Fibroblast of lung (primary cell): ENCODE measurements around the gene ST6GALNAC5. TPM values are rescaled to one million over a fixed set of nuclear protein-coding genes. Genes with fewer than 3 reads are reported as not detected.

Source experiments
- DNase-seq, 2 donors: peaks; one replicate each; pipeline versions ENCODE4 v3.0.0 to v3.0.0-alpha.2; 2010; ENCODE audit warnings: low read depth in 2 of 2
- H2AFZ ChIP-seq: 2 replicates; pipeline ENCODE4 v1.5.1; 2012; ENCODE audit warnings: low read length, control low read depth, inconsistent platforms
- H3K27ac ChIP-seq: 2 replicates; pipeline ENCODE4 v1.5.1; 2011; ENCODE audit warnings: low read length, control low read depth; ENCODE audit not compliant: insufficient read depth
- H3K27me3 ChIP-seq: 2 replicates; pipeline ENCODE4 v1.5.1; 2011; ENCODE audit warnings: mild to moderate bottlenecking, low read length; ENCODE audit not compliant: control insufficient read depth, insufficient read depth
- H3K36me3 ChIP-seq: 2 replicates; pipeline ENCODE4 v1.5.1; 2011; ENCODE audit warnings: low read length; ENCODE audit not compliant: control insufficient read depth, insufficient read depth
- H3K4me1 ChIP-seq: 2 replicates; pipeline ENCODE4 v1.5.1; 2011; ENCODE audit warnings: low read length; ENCODE audit not compliant: control insufficient read depth, insufficient read depth; ENCODE audit errors: extremely low read depth
- H3K4me2 ChIP-seq: 2 replicates; pipeline ENCODE4 v1.5.1; 2011; ENCODE audit warnings: low read length, control low read depth; ENCODE audit not compliant: insufficient read depth; ENCODE audit errors: extremely low read depth
- H3K4me3 ChIP-seq, 4 experiments: fragments of 200-600 bp in 1 of 4; sonication (generic) in 1 of 4; replicated peaks in 1 of 4; 2 replicates each; pipeline ENCODE4 v1.5.1; 2011 to 2016; ENCODE audit warnings: low read length in 4 of 4, low read depth in 3 of 4, mild to moderate bottlenecking in 3 of 4, control low read depth in 2 of 4, inconsistent platforms in 1 of 4, mixed read lengths in 1 of 4; ENCODE audit not compliant: insufficient read depth in 1 of 4; ENCODE audit errors: control extremely low read depth in 1 of 4
- H3K79me2 ChIP-seq: 2 replicates; pipeline ENCODE4 v1.5.1; 2012; ENCODE audit warnings: mild to moderate bottlenecking, low read length, inconsistent platforms; ENCODE audit not compliant: control insufficient read depth, insufficient read depth
- H3K9ac ChIP-seq: 2 replicates; pipeline ENCODE4 v1.5.1; 2011; ENCODE audit warnings: mild to moderate bottlenecking, low read length, control low read depth; ENCODE audit not compliant: insufficient read depth
- H3K9me3 ChIP-seq: 2 replicates; pipeline ENCODE4 v1.5.1; 2012; ENCODE audit warnings: low read depth, low read length; ENCODE audit not compliant: control insufficient read depth, insufficient read depth
- H4K20me1 ChIP-seq: 2 replicates; pipeline ENCODE4 v1.5.1; 2011; ENCODE audit warnings: low read length; ENCODE audit not compliant: control insufficient read depth, insufficient read depth; ENCODE audit errors: extremely low read depth
- EZH2 ChIP-seq: IDR thresholded peaks from 2 replicates; pipeline ENCODE4 v1.5.1; 2012; ENCODE audit warnings: low read length, control low read depth, mild to moderate bottlenecking; ENCODE audit errors: missing control alignments
- polyA plus RNA-seq, 2 donors: library from polyadenylated mRNA; depleted of rRNA in 1 of 2; stranded (reverse) in 1 of 2; unstranded in 1 of 2; fragments of >200 nt; gene quantifications; 2 replicates each; pipeline ENCODE4 v1.2.1, GENCODE V29; 2011 to 2012; ENCODE audit warnings: missing spikeins in 1 of 2
- total RNA-seq: library from RNA; depleted of rRNA; stranded (reverse); fragments of >200 nt; gene quantifications from 2 replicates; pipeline ENCODE4 v1.2.1, GENCODE V29; 2014
- TF ChIP-seq, protein P1 (sequence below), 2 donors: IDR thresholded peaks in 1 of 2; conservative IDR thresholded peaks in 1 of 2; 1 replicate in 1 of 2; 2 replicates in 1 of 2; pipeline ENCODE4 v1.5.1; 2011 to 2012; ENCODE audit warnings: low read length in 2 of 2, control low read depth in 1 of 2, inconsistent platforms in 1 of 2, low read depth in 1 of 2, mild to moderate bottlenecking in 1 of 2

The ST6GALNAC5 gene
- total and polyA plus RNA-seq, 2 donors (not counting 1 experiment from before 2014, with no cell fraction given), result 0.37 to 0.83 TPM

DNA sequence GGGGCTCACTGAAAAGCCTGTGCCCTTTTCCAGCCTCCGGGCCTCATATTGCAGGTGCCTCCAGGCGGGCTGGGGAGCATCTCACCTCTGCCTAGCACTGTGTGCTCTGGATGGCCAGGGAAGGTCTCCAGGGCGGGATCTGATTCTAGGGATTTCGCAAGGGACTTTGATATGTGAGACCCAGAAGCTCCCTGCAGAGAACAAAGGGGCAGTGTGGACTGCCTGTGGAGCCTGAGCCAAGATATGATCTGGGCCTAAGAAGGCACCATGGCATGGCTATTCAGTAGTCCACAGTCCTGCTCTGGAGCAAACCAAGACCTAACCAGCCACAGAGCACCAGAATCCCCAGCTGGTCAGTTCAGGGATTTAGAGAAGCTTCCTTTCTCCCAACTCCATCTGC lies 157.2 kb downstream of the ST6GALNAC5 start:
- Histone ChIP-seq H2AFZ (no peak overlapping the region), H3K27me3 (peaks cover 5% of the 10 kb centered on the region), H3K27ac (no peak overlapping the region), H3K9ac (no peak overlapping the region), H3K4me2 (no peak overlapping the region), H3K4me3 (no peak overlapping the region), H3K9me3 (no peaks in the 10 kb centered on the region), H3K79me2 (no peaks in the 10 kb centered on the region), H4K20me1 (no peaks in the 10 kb centered on the region), H3K36me3 (no peaks in the 10 kb centered on the region), H3K4me1 (no peaks in the 10 kb centered on the region)
- TF ChIP-seq EZH2, result no peak
- TF ChIP-seq, protein P1, sequence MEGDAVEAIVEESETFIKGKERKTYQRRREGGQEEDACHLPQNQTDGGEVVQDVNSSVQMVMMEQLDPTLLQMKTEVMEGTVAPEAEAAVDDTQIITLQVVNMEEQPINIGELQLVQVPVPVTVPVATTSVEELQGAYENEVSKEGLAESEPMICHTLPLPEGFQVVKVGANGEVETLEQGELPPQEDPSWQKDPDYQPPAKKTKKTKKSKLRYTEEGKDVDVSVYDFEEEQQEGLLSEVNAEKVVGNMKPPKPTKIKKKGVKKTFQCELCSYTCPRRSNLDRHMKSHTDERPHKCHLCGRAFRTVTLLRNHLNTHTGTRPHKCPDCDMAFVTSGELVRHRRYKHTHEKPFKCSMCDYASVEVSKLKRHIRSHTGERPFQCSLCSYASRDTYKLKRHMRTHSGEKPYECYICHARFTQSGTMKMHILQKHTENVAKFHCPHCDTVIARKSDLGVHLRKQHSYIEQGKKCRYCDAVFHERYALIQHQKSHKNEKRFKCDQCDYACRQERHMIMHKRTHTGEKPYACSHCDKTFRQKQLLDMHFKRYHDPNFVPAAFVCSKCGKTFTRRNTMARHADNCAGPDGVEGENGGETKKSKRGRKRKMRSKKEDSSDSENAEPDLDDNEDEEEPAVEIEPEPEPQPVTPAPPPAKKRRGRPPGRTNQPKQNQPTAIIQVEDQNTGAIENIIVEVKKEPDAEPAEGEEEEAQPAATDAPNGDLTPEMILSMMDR (conservative IDR thresholded peaks at IDR 0.05 in 1 of 2, IDR thresholded peaks at IDR 0.05 in 1 of 2; ENCODE audit: low read depth in 1 of 2, low read length in 2 of 2), result no peak
- DNase-seq, result no peak

DNA sequence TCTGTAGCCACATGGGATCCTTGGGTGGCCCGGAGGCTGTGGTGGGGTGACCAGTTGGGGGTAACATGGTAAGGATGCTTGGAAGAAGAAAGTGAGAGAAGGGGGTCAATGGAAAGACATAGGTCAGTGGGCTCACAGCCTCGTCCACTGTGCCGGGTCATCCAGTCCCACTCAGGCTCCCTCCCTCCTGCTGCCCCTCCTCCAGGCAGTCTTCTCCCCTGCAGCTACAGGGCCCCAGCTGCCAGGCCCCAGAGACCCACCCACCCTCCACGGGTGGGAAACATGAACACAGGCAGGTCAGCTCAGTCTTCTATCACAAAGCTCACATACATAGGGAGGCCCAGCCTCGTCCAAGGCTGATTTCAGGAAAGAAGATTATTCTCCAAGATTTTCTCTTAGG lies 158.3 kb downstream of the ST6GALNAC5 start:
- H3K27ac ChIP-seq, result no peak overlapping the region
- H4K20me1 ChIP-seq, result no peaks in the 10 kb centered on the region
- no peak overlapping the region for H3K4me2 ChIP-seq
- no peak for DNase-seq
- no peaks in the 10 kb centered on the region for H3K9me3 ChIP-seq
- TF ChIP-seq, protein P1 (conservative IDR thresholded peaks at IDR 0.05 in 1 of 2, IDR thresholded peaks at IDR 0.05 in 1 of 2; ENCODE audit: low read depth in 1 of 2, low read length in 2 of 2), result no peak
- TF ChIP-seq EZH2, result no peak
- no peaks in the 10 kb centered on the region for H3K36me3 ChIP-seq
- H3K9ac ChIP-seq, result no peak overlapping the region
- H3K4me1 ChIP-seq, result no peaks in the 10 kb centered on the region
- no peaks in the 10 kb centered on the region for H3K79me2 ChIP-seq
- H2AFZ ChIP-seq, result no peak overlapping the region
- no peak overlapping the region for H3K4me3 ChIP-seq
- peaks cover 5% of the 10 kb centered on the region for H3K27me3 ChIP-seq

DNA sequence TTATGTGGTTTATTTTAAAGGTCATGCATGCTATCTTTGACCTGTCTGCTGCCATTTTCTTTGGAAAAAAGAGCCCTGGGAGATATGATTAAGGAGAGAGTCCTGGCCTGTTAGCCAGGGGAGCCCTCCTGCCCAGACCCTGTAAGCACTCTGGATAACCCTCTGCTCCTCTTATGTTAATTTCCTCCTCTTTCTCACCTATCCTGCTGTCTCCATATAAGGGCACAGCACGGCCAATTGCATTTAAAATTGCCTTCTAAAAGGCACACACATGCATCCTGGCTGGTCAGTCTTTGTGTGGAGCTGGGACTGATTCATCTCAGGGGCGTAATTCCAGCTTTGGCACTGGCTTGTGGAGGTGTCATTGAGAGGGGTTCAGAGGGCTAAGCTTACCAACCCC lies 158.9 kb downstream of the ST6GALNAC5 start:
- Histone ChIP-seq H2AFZ (no peak overlapping the region), H3K9me3 (no peaks in the 10 kb centered on the region), H3K4me1 (no peaks in the 10 kb centered on the region), H3K27me3 (peaks cover 5% of the 10 kb centered on the region), H4K20me1 (no peaks in the 10 kb centered on the region), H3K9ac (no peak overlapping the region), H3K27ac (no peak overlapping the region), H3K79me2 (no peaks in the 10 kb centered on the region), H3K36me3 (no peaks in the 10 kb centered on the region), H3K4me3 (no peak overlapping the region), H3K4me2 (no peak overlapping the region)
- TF ChIP-seq, protein P1 (conservative IDR thresholded peaks at IDR 0.05 in 1 of 2, IDR thresholded peaks at IDR 0.05 in 1 of 2; ENCODE audit: low read depth in 1 of 2, low read length in 2 of 2), result no peak
- TF ChIP-seq EZH2, result no peak
- DNase-seq, result no peak
